GM19463 (cell line): Measurements from ENCODE around the gene DNM1.
"Not testable (repeated sequence)": the region's sequence is repeated elsewhere in the genome, so short reads cannot be mapped to it uniquely, and the experiment has no call there.

Experiments
- ATAC-seq: cut with Tn5 transposase; IDR thresholded peaks from one replicate; pipeline ENCODE4 v1.9.1; 2021; ENCODE audit warnings: mild to moderate bottlenecking, moderate library complexity; ENCODE audit not compliant: unreplicated experiment

DNM1 gene

DNA sequence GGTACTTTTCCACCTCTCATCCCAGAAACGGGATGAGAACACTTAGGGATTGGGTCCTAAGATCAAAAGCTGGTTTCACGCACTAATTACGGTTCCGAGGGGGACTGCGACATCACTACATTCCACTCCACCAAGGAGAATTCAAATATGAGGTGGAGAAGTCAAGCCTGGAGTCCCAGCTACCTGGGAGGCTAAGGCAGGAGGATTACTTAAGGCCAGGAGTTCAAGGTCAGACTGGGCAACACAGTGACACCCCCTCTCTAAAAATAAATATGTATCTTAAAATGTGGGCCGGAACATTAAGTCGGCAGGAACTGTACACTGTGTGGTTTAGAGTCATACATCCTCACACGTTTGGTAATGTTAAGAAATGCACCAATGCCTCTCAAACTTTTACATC is 71.1 kb downstream of the DNM1 start:
- ATAC-seq: no peak

DNA sequence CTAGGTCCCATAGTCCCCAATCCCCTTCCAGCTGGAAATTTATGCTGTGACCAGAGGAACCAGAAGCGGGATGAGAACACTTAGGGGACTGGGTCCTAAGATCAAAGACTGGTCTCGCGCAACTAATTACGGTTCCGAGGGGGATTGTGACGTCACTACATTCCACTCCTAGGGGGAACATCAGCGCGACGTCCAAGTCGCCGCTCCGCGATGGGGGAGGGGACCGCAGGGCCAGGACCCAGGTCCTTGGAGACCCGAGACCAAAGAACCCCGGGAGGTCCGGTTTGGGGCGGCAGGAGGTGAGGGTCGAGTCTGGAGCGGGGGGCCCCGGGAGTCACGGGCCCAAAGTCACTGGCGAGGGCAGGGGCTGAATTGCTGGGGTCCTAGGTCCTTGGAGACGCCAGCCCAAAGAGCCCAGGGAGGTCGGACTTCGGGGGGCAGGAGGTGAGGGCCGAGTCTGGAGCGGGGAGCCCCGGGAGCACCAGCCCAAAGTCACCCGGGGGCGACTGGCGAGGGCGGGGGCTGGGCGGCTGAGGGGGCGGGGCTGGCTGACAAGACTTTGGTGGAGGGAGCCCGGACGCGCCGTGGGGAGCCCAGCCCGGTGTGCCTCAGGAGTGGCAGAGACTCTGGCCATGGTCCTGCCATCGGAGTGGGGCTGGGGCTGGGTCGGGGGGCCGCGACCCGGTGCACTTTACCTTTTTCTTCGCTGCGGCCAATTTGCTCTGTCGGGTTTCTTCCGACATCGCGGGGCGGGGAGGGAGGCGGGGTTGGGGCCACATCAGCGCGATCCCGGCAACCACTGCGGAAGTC is 72.2 kb downstream of the DNM1 start, which contains the start of gene GOLGA2:
GOLGA2 (minus strand) TSS at position 810 of the 810 bp plus-strand sequence; CDS start at position 779, 31 bp downstream.
- peak; percentile 50 for ATAC-seq

DNA sequence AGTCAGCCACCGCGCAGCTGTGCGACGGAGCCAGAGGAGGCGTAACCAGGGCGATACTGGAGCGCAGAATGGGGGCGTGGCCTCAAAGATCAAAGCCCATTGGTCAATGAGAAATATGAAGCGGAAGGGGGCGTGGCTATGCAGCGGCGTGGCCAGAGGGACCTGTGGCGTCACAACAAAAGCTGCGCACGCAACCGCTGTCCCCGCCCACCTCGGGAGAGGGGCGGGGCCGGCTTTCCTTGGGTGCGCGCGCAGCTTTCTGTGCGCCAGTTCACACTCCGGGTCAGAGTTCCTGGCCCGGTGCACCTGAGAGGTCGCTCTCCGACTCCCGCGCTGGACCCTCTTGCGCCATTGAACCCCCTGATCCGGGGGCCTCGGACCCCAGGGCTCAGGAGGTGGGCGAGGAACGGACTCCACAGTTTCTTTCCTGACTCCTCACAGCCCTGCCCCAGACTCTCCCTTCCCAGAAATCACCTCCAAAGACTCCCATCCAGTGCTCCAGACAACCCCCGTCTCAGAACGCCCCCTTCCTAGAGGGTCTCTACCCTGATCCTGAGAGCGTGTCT is 72.9 kb downstream of the DNM1 start, which contains the start of gene SWI5:
SWI5 (plus strand) TSS at position 269 of the 566 bp plus-strand sequence.
- ATAC-seq: peak; percentile 93

DNA sequence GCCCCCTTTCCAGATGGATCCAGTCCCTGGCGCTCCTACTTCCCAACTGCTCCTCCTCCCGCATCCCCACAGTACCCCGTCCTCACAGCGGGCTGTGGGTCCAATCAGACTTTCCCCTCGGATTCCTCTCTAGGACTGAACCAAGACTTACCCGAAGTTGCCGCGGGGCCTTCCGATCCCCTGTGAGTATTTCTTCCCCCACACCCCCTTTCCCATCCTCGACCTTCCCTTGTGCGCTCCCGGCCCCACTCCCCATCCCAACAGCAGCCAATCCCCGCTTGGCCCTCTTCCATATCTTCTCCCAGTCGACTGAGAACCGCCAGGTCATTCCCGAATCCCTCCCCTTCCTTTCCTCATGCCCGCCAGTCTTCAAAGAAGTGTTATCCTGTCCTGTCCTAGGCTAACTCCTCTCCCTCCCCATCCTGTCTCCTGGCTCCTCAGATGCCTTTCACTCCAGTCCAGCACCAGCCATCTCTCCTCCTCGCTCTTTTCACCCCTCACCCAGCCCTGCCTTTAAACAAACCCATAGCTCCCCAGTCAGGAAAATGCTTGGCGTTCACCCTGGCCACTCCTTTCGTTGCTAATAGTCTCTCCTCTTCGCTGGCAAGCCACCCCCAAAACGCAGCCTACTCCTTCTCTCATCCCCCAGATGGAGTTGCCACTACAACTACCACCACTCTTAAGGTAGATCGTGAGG is 73.5 kb downstream of the DNM1 start:
- ATAC-seq: no peak

DNA sequence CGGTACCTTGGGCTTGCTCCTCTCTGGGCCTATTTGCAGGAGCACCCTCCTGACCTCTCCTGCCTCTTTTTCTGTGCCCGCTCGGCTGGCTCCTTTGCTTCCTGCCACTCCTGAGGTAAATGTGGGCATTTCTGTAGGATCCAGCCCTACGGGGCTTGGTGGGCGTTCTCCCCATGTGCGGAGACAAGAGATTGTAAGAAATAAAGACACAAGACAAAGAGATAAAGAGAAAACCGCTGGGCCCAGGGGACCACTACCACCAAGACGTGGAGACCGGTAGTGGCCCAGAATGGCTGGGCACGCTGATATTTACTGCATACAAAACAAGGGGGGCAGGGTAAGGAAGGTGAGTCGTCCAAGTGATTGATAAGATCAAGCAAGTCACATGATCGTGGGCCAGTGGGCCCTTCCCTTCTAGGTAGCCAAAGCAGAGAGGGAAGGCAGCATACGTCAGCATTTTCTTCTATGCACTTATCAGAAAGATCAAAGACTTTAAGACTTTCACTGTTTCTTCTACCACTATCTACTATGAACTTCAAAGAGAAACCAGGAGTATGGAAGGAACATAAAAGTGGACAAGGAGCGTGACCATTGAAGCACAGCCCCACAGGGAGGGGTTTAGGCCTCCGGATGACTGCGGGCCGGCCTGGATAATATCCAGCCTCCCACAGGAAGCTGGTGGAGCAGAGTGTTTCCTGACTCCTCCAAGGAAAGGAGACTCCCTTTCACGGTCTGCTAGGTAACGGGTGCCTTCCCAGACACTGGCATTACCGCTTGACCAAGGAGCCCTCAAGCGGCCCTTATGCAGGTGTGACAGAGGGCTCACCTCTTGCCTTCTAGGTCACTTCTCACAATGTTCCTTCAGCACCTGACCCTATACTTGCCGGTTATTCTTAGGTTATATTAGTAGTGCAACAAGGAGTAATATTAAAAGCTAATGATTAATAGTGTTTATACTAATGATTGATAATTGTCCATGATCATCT is 76.2 kb downstream of the DNM1 start:
- ATAC-seq: not testable (repeated sequence)

DNA sequence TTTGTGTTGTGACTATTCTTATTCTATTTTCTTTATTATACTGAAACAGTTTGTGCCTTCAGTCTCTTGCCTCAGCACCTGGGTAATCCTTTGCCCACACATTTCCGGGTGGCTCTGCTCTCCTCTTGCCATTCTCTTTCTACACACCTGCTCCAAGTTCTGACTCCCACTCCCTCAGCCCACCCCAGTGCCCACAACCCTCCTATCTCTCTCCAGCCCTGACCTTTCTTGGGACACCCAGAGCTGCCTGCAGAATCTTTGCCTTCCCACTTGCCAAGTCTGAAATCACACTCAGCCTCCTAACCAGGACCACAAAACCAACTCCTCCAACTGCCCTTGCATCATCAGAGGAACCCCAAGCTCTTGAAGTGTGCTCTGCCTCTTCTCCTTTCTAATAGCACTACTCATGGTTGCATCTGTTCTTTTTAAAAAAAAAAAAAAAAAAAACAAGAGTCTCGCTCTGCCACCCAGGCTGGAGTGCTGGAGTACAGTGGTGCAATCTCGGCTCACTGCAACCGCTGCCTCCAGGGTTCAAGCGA is 77.0 kb downstream of the DNM1 start:
- ATAC-seq: no peak

DNA sequence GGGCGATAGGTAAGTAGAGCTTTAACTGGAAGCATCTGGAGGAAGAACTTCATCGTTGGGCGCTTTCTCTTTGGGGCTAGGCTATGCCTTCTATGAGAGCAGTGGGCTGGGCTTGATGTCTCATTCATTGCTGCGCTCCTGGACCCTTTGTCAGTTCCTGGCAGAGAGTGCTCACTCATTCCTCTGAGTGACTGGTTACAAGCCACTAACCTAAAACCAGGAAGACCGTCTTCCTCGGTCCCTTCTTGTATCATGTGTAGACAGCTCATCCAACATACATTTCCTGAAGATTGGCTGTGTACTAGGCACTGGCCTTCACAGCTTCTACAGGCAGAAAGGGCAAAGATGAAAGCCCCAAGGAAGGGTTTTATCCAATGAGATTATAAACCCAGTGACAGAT is 79.3 kb downstream of the DNM1 start:
- no peak for ATAC-seq

DNA sequence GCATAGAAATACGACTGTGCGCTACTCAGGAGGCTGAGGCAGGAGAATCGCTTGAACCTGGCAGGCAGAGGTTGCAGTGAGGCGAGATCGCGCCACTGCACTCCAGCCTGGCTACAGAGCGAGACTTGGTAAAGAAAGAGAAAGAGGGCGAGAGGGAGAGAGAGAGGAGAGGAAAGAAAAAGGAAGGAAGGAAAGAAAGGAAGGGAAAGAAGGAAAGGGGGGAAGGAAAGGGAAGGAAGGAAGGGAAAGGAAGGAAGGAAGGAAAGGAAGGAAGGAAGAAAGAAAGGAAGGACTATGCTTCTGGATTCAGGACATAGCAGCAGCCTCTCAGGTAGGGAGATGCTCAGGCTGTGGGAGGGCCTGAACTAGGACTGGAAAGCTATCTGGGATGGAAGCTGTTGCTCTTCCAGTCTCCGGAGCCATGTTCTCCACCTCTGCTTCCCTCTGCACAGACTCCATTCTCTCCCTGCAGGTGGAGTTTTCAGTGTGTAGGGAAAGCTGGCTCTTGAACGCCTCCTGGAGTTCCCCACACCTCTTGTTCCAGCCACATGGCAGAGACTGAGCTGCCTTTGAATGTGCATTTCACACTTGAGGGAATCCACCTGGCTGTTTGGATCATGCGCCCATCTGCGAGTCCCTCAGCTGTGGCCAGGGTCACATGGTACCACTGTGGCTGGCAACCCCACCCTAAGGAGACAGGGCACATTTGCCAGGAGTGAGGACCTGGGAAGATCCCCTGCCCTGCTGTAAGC is 82.0 kb downstream of the DNM1 start:
- ATAC-seq: no peak

DNA sequence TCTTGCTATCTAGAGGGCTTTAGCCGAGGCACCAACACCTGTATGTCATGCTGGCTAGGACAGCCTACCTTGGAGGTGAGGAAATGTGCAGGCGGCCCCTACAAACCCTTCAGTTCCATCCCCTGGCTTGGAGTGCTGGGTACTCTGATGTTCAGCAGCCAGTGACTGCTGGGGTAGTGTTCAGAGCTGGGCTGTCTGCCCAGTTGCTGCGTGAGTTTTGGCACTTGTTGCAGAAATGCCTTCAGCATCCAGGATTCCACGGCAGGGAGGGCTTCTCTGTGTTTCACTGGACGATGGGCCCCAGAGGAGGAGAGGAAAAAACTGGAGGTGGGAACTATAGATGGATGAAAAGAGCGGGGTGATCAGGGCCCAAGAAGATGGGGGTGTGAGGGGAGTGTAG is 83.3 kb downstream of the DNM1 start:
- no peak for ATAC-seq

DNA sequence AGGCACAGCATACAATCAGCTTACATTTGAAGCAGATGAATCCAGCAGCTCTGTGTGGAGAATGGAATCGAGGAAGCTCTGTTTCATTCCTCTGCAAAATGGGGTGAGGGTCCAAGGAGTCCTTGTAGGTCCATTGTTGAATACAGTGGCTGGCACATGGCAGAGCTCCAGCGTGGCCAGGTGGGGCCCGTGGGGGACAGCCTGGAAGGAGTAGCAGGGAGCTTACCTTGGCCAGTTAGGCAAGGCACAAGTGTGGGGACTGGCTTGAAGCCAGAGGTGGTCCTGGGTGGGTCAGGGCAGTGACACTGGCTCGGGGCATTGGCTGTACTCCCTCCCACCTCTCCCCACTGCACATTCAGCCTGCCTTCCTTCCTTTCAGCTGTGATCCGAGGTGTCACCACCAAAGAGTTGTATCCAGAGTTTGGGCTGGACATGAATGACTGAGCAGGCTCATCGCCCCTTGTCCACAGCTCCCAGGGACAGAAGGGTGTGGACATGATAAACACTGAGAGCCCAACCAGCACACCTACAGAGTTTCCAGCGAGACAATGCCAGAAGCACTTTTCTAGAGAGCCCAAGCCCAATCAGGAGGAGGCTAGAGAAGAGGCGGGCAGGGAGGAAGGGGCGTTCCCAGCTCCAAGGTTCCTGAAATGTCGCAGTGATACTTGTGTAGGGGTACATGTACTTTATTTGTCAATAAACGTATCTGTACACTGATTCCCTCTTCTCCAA is 85.3 kb downstream of the DNM1 start:
- no peak for ATAC-seq

DNA sequence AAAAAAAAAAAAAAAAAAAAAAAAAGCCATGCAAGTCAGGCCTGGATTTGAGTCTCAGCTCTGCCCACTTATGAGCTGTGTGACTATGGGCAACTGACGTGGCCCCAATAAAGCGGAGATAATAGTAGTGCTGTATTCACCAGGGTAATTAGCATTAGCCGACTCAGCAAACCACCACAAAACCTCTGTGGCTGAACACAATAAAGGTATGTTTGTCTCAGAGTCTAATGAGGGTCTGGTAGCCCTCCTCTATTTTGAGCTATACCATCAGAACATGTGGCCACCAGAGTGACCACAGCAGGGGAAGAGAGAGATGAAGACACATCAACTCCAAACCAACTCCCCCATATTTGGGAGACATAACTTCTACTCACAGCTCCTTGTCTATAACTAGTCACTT is 88.8 kb downstream of the DNM1 start:
- ATAC-seq: no peak

DNA sequence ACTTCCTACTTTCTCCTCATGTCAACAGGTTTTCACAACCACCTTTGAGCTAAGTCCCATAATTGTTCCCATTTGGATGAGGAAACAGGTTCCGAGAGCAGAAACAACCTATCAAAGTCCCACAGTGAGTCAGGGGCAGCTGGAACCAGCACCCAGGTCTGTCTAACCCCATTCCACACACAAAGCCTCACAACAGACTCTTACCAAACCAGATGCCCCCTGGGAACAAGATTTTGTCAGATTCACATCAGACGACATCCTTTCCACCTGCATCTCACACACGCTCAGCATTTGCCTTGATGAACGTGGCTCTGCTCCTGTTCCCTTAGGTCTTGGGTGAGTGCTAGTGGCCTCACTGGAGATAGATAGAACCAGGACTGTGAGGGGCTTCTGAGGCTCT is 89.9 kb downstream of the DNM1 start:
- no peak for ATAC-seq

DNA sequence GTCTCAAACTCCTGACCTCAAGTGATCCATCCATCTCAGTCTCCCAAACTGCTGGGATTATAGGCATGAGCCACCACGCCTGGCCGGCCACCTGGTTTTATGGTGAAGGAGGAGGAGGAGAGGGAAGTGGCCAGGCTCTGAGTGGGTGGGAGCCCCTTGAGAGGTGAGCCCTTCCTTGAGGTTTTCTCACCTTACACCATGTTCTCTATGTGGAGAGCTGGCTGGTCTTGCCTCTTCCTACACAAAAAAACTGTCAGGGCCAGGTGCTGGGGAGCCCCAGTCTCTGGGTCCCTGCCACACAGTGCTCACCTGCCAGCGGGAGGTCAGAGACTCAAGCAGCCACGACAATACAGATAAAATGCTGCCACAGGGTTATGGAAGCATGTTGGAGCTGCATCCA is 91.0 kb downstream of the DNM1 start:
- ATAC-seq: no peak

DNA sequence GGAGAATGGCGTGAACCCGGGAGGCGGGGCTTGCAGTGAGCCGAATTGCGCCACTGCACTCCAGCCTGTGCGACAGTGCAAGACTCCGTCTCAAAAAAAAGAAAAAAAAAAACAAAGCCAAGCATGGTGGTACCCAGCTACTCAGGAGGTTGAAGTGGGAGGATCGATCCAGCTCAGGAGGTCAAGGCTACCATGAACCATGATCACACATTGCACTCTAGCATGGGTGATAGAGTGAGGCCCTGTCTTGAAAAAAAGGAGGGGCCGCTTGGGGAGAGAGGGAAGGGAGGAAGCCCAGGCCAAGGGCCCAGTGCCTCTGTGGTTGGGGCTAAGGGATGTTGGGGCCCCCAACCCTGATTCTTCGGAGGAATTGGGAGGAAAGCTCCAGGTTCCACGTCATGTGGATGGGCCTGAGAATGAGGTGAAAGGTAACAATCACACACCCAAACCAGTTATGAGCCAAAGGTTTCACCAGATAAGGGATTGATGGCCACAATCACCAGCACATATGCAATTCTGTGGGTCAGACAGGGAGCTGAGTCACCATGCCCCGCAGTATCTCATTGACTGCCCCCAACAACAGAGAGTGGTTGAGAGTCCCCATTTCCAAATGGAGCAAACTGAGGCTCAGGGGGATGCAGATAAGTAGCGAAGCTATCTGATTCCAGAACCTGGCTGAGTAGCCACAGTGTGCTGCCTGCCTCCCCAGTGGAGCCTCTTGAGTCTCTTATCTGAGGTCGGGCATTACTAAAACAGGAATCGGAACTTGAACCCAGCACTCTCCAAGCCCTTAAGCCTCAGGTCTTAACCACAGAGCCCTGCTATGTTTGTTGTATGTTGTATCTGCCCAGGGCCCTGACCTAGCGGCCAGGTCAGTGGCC is 93.4 kb downstream of the DNM1 start:
- ATAC-seq: no peak

DNA sequence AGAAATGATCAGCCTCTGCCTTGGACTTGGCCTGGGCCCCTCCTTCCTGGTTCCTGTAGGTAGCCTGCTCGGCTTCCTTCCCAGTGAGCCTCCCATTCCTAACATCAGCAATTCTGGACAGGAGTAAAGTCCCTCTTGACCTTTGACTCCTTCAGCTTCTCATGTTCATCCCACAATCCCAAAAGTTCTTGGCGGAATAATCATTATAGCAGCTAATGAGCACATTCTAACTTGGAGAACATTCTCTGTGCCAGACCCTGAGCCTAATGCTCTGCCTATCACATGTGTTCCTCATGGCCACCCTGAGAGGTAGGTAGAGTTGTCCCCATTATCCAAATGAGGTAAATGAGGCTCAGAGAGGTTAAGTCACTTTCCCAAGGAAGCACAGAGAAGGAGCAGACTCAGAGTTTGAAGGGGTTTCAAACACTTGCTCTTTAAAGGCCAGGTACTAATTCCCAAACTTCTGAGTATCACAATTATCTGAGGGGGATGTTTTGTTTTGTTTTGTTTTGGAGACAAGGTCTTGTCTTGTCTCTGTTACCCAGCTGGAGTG is 94.1 kb downstream of the DNM1 start:
- no peak for ATAC-seq

DNA sequence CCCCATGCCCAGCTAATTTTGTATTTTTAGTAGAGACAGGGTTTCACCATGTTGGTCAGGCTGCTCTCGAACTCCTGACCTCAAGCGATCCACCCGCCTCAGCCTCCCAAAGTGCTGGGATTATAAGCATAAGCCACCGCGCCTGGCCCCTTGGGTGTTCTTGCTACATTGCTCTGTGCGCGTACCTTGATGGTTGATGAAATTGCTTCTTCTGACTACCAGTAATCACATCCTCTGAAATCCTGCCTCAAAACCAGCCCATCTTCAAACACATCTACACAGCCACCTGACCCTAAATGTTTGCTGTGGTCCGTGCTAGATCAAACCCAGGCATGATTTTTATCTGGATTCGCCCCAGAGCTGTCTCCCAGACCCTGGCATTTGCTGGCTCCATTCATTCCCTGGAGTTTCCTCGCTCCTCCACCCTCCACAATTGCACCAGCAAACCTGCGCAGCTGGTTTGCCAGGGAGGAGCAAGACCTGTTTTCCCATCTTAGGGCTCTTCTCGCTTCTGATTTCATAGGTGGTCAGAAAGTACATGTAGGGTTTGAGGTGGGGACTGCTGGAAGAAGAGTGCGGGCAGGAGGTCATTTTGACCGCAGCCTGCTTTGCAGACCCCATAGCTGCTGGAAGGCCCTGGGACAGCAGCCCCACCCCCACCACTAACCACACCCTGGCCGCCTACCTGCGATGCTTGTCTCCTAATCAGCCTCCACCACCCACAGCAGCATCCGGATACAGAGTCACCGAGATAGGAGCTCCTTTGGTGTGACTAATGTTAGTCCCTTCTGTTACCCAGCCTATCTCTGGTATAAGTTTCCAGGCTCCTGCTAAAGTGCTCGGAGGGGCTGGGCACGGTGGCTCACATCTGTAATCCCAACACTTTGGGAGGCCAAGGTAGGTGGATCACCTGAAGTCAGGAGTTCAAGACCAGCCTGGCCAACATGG is 95.6 kb downstream of the DNM1 start:
- no peak for ATAC-seq
